Liver (tissue), 3 donors: ENCODE data around the gene TAF3.

Experiments
- ATF3 ChIP-seq: IDR thresholded peaks from 2 replicates; pipeline ENCODE4 v1.6.1; 2016; ENCODE audit warnings: antibody characterized with exemption
- CTCF ChIP-seq: fragments of 150-350 bp; IDR thresholded peaks from 2 replicates; pipeline ENCODE4 v1.5.1; 2017; ENCODE audit warnings: improper control_type of control experiment, low read depth, low read length; ENCODE audit not compliant: missing input control
- EGR1 ChIP-seq, 2 donors: IDR thresholded peaks; 2 replicates each; pipeline ENCODE4 v1.6.1; 2016 to 2018; ENCODE audit warnings: antibody characterized with exemption in 2 of 2, low read depth in 2 of 2
- GABPA ChIP-seq, 2 donors: IDR thresholded peaks in 1 of 2; conservative IDR thresholded peaks in 1 of 2; 2 replicates each; pipeline ENCODE4 v1.6.1; 2016; ENCODE audit warnings: antibody characterized with exemption in 2 of 2, mild to moderate bottlenecking in 1 of 2, moderate library complexity in 1 of 2
- JUND ChIP-seq, 2 donors: IDR thresholded peaks; 2 replicates each; pipeline ENCODE4 v1.6.1; 2016; ENCODE audit warnings: antibody characterized with exemption in 2 of 2
- RAD21 ChIP-seq, 2 donors: IDR thresholded peaks; 2 replicates each; pipeline ENCODE4 v1.6.1; 2016; ENCODE audit warnings: antibody characterized with exemption in 2 of 2, mild to moderate bottlenecking in 2 of 2
- SP1 ChIP-seq: IDR thresholded peaks from 2 replicates; pipeline ENCODE4 v1.6.1; 2018; ENCODE audit warnings: antibody characterized with exemption, mild to moderate bottlenecking
- YY1 ChIP-seq: IDR thresholded peaks from 2 replicates; pipeline ENCODE4 v1.6.1; 2016; ENCODE audit warnings: antibody characterized with exemption, mild to moderate bottlenecking
- donor health status: healthy.
- donor health status: healthy.

GRCh38 chr10:7797582-7797981 lies 20.7 kb upstream of the TAF3 start:
- TF ChIP-seq YY1 = no peak
- no peak for TF ChIP-seq CTCF
- TF ChIP-seq JUND (IDR thresholded peaks at IDR 0.05) = no peak
- no peak for TF ChIP-seq SP1
- no peak for TF ChIP-seq RAD21 (IDR thresholded peaks at IDR 0.05)
- no peak for TF ChIP-seq GABPA (IDR thresholded peaks at IDR 0.05 in 1 of 2, conservative IDR thresholded peaks at IDR 0.05 in 1 of 2)
- TF ChIP-seq EGR1 (IDR thresholded peaks at IDR 0.05; ENCODE audit: low read depth in 2 of 2) = no peak
- no peak for TF ChIP-seq ATF3
